GM10248 (cell line): ENCODE measurements around the gene CPNE4.

Experiments used
- CTCF ChIA-PET: fragments of 300-600 bp; sonication (Branson Sonifier 250); formaldehyde crosslinking; extraction: SDS; loops from one replicate; lab custom pipeline; 2021; ENCODE audit warnings: antibody characterized with exemption; lab: Yijun Ruan, JAX
- POLR2A ChIA-PET: fragments of 350-650 bp; sonication (Branson Sonifier 250); formaldehyde crosslinking; extraction: SDS; loops from one replicate; lab custom pipeline; 2020; ENCODE audit warnings: antibody characterized with exemption; lab: Yijun Ruan, JAX
- DNase-seq: peaks from one replicate; pipeline ENCODE4 v3.0.0; 2012; ENCODE audit errors: extremely low spot score
- TF ChIP-seq, protein P1 (sequence below): IDR thresholded peaks from 2 replicates; pipeline ENCODE4 v1.5.1; 2012; ENCODE audit warnings: mild to moderate bottlenecking, low read depth; ENCODE audit errors: extremely low read depth, missing control alignments, control extremely low read depth

Gene CPNE4

GRCh38 chr3:132038198-132038825 lies 3.5 kb upstream of the CPNE4 start:
- DNase-seq = peak; percentile 15
- TF ChIP-seq, protein P1, sequence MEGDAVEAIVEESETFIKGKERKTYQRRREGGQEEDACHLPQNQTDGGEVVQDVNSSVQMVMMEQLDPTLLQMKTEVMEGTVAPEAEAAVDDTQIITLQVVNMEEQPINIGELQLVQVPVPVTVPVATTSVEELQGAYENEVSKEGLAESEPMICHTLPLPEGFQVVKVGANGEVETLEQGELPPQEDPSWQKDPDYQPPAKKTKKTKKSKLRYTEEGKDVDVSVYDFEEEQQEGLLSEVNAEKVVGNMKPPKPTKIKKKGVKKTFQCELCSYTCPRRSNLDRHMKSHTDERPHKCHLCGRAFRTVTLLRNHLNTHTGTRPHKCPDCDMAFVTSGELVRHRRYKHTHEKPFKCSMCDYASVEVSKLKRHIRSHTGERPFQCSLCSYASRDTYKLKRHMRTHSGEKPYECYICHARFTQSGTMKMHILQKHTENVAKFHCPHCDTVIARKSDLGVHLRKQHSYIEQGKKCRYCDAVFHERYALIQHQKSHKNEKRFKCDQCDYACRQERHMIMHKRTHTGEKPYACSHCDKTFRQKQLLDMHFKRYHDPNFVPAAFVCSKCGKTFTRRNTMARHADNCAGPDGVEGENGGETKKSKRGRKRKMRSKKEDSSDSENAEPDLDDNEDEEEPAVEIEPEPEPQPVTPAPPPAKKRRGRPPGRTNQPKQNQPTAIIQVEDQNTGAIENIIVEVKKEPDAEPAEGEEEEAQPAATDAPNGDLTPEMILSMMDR = peak; percentile 33
- POLR2A ChIA-PET = no interaction called here
- CTCF ChIA-PET = interaction anchor here (0.8 to 3.4 kb wide), 20 partner anchors 8 to 999 kb away, joined by 3 to 15 read pairs (median 4); no protein-coding TSS in a partner anchor

GRCh38 chr3:132037581-132037980 lies 2.8 kb upstream of the CPNE4 start:
- POLR2A ChIA-PET = no interaction called here
- TF ChIP-seq, protein P1 = no peak
- no peak for DNase-seq
- CTCF ChIA-PET = interaction anchor here (1.0 to 3.4 kb wide), 17 partner anchors 8 to 999 kb away, joined by 3 to 15 read pairs (median 6); no protein-coding TSS in a partner anchor

GRCh38 chr3:132037056-132037455 lies 2.2 kb upstream of the CPNE4 start:
- POLR2A ChIA-PET = no interaction called here
- no peak for DNase-seq
- TF ChIP-seq, protein P1 = no peak
- CTCF ChIA-PET = interaction anchor here (1.4 to 3.4 kb wide), 8 partner anchors 7 to 488 kb away, joined by 4 to 14 read pairs (median 7); no protein-coding TSS in a partner anchor

DNA sequence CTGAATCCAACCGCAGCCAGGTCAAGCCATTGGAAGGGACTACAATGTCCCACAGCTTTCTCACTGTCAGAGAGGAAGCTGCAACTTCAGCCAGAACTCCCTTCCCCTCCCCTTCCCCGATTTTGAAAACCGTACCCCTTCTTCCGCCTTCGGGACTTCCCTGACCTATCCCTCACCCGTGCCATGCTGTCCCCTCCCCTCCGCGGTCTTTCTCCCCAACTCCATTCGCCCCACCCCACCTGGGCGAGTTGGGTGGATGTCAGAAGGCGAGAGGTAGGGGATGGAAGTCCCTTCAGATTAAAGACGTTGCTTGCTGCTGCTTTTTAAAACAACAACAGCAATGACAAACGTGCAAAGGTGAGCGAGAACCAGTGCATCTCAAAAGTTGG lies 723 bp downstream of the CPNE4 start:
- peak; percentile 9 for DNase-seq
- ChIA-PET POLR2A (no interaction called here), CTCF (interaction anchor here (0.9 to 2.5 kb wide), 8 partner anchors 14 to 652 kb away, joined by 3 to 10 read pairs (median 6); partner anchors contain the start of gene NUDT16)
- TF ChIP-seq, protein P1 = no peak

DNA sequence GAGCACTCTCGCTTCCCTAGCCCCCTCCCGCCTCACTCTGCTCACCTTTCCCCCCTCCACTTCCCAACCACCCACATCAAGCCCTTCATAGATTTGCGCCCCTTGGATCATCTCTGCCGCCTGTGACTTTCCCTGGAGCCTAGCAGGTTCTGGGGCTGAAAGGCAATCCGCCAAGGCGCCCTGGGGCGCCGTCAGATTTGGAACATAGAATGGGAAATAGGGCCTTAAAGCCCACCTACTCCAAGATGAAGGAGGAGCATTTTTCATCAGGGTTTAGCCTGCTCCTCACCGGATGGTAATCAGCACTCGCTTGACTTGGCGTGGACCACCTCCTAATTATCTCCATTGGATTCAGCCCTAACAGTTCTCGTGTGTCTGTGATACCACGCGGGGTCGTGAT lies 1.3 kb downstream of the CPNE4 start:
- peak; percentile 8 for DNase-seq
- CTCF ChIA-PET = interaction anchor here (1.3 to 2.5 kb wide), 2 partner anchors 238 to 484 kb away, joined by 4 to 10 read pairs; no protein-coding TSS in a partner anchor
- TF ChIP-seq, protein P1 = no peak
- POLR2A ChIA-PET = no interaction called here

- no peak for DNase-seq
- TF ChIP-seq, protein P1 = no peak
- ChIA-PET CTCF (interaction anchor here (1.3 to 2.5 kb wide), 2 partner anchors 238 to 483 kb away, joined by 4 to 10 read pairs; no protein-coding TSS in a partner anchor), POLR2A (no interaction called here)
These were observed 1.9 kb downstream of the CPNE4 start for GRCh38 chr3:132032959-132033358.
